HG02943 (cell line): Measurements from ENCODE around the gene SCYGR8.

Source experiments
- ATAC-seq: cut with Tn5 transposase; IDR thresholded peaks from one replicate; pipeline ENCODE4 v1.9.1; 2021; ENCODE audit warnings: mild to moderate bottlenecking, low read depth, moderate library complexity; ENCODE audit not compliant: unreplicated experiment

SCYGR8 gene

DNA sequence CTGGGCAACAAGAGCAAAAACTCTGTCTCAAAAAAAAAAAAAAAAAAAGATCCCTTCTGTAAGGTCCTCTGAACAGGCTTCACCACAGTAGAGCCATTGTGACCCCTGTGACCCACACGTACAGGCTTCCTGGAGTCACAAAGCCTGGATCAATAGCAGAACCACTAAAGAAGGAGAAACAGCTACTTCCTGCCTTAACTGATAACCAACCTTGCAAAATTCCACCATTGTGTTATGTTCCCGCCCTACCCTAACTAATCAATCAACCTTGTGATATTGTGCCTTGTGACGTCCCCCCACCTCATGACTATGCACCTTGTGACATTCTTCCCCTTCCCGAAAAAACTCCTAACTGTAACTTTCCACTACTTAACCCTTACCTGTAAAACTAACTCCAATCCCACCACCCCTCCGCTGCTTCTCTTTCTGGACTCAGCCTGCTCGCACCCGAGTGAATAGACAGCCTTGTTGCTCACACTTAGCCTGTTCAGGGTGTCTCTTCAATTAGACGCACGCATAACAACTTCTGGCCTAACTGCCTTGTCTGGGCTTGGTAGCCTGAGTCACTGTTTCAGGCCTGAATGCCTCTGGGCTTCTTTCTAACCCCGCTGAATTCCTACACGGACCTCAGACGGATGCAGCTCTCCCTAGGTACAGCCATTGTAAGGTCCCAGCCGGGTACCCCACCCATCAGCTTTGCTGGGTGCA, 13.9 kb downstream of the SCYGR8 start:
- no peak for ATAC-seq

DNA sequence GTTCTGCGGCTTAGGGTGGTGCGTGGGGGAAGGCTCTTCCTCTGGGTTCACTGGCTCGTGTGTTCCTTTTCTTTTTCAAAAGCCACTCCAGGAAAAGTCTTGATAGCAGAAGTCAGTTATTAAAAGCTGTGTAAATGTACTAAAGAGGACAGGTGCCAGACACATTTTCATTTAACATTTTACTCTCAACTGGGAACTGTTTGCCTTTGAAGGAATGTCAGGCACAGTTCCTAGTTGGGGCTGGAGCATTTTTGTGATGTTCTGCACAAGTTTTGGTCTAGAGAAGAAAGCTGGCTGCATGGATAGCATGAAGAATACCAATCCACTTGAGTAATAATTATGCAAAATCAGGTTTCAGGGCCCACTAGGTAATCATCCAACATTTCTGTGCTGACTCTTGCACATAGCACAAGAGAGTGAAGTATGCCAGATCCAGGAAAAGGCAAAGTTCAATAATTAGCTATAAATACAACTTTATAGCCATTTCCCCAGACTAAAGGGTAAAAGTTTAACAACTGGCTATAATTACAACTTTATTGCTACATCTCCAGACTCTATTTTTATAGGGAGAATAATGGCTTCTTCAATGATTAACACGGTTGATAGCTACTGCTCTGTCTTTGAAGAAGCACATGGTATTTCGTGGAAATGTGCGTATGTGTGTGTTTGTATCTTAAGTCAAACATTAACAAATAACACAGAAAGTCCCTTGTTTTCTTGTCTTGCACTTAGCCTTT, 16.2 kb downstream of the SCYGR8 start:
- ATAC-seq: no peak

- ATAC-seq: no peak
Observed at GRCh38 chr2:227765788-227766372, 20.2 kb downstream of the SCYGR8 start.

GRCh38 chr2:227766373-227766883, 20.7 kb downstream of the SCYGR8 start:
- ATAC-seq: peak; percentile 98

DNA sequence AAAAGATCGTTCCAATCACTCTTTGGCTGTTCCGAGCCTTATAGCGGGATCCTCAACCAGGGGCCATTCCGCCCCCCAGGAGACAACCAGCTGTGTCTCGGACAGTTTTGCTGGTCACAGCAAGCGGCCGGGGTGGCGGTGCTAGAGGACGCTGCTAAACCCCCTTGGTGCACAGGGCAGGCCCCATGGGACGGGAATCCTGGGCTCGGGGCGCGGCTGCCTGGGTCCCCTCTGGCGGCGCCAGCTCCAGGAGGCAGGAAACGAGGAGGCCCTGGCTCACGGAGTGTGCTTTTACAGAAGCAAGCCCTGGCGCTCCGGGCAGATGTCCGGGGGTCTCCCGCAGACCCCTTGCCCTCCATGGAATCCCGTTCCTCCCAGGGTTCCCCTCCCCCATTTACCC, 22.1 kb downstream of the SCYGR8 start:
- no peak for ATAC-seq

- ATAC-seq: no peak
Observed at GRCh38 chr2:227772197-227772661, 26.5 kb downstream of the SCYGR8 start.

DNA sequence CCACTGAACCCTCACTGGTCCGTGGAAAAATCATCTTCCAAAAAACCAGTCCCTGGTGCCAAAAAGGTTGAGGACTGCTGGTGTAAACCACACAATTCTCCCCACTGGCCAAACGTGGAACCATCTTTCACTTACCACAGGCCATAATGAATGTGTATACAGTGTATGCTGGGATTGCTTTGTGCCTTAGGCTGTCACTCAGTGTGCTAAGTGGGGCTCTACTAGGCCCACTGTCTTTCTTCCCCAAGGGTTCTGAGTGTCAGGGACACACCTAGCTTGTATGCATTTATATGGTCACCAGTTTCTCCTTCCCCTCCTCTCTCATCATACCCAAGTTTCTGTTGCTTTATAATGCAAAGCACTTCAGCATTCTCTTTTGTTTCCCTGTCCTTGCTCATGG, 27.2 kb downstream of the SCYGR8 start:
- no peak for ATAC-seq

DNA sequence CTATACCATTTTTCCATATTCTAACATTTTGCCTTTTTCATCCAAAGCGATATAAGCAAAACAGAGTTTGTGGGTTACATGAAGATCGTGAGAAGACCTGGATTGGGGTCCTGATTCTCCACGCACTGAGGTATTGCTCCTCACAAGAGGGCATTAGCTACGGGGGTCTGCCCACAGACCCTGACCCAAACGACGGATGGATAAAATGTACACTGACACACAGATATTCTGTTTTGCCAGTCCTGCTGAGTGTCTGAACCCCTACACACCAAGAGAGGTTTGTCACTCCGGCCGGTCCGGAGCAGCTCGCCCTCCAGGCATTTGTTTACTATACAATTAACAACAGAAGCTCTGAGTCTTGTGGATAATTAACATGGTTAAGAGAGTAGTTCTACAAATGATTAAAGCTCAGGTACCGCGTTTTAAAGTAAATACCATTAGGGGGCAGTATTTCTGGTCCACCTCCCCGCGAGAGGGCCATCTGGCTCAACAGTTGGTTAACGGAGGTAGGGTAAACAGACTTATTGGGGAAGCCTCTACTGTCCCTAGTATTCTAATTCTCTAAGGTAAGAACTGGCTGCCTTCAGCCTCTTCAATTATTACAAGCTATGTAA, 28.4 kb downstream of the SCYGR8 start:
- no peak for ATAC-seq

GRCh38 chr2:227774895-227775842, 29.5 kb downstream of the SCYGR8 start:
- no peak for ATAC-seq

DNA sequence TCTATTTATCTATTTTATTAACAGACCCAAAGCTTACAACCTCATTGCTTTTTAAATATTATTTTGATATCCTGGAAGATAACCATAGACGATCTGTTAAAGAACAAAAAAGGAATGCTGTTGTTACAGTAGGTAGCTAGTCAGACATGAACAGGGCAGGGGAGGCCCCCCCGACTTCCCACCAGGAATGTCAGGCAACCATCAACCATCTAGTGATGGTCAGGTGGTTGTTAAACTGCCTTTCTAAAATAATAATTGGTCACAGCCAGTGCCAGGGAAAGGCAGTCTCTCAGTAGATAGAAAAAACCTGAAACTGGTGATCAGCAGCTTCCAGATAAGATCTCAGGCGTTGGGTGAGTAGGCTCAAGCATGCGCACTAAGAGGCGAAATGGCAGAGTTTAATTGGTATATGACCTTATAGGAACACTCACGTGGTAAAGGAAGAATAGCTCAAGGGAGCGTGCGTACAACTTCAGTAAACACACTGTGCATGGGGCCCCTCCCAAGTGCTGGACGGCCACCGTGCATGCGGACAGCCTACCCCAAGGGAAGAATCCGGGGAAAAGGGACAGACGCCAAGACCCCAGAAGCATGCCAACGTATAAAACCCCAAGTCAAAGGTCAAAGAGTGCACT, 35.4 kb downstream of the SCYGR8 start:
- no peak for ATAC-seq

GRCh38 chr2:227781841-227782240, 36.1 kb downstream of the SCYGR8 start:
- no peak for ATAC-seq

- peak; percentile 48 for ATAC-seq
Observed at GRCh38 chr2:227782804-227783203, 37.1 kb downstream of the SCYGR8 start.

GRCh38 chr2:227783404-227784138, 37.9 kb downstream of the SCYGR8 start:
- ATAC-seq: peak; percentile 98

- ATAC-seq: no peak
Observed at GRCh38 chr2:227785293-227785692, 39.6 kb downstream of the SCYGR8 start.

DNA sequence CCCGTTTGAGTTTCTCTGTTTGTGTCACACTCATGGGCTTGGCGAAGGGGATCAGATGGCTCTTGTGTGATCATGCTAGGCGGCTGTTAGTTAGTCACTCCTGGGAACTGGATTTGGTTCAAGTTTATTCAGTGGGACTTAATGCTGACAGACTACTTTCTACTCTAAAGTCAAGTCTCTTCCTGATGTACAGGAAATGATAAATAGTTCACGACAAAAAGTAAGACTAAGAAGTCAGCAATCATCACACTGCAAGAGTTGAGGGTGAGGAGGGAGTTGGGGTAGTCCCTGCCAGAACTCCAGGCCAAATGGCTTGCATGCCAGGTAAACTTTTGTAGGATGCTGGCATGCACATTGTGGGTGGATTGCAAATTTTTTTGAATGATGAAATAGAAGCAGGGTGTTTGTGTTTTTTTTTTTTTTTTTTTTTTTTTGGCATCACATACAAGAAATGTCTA, 42.9 kb downstream of the SCYGR8 start:
- ATAC-seq: no peak

- ATAC-seq: peak; percentile 77
Observed at GRCh38 chr2:227789803-227790202, 44.1 kb downstream of the SCYGR8 start.

GRCh38 chr2:227793148-227793712, 47.5 kb downstream of the SCYGR8 start:
- no peak for ATAC-seq
